K562 (cell line): ENCODE data around the gene MRPL16. TPM values are rescaled to one million over a fixed set of nuclear protein-coding genes. Genes with fewer than 3 reads are reported as not detected.

Experiments used
- BDP1 ChIP-seq: IDR thresholded peaks from 3 replicates; pipeline ENCODE4 v1.6.1; 2011; ENCODE audit not compliant: insufficient read length, insufficient read depth
- BRF2 ChIP-seq: IDR thresholded peaks from 3 replicates; pipeline ENCODE4 v1.6.1; 2011; ENCODE audit warnings: borderline replicate concordance, mild to moderate bottlenecking; ENCODE audit not compliant: insufficient read length, insufficient read depth
- CGGBP1 ChIP-seq: fragments of 250-450 bp; sonication (Bioruptor Pico); IDR thresholded peaks from 2 replicates; pipeline ENCODE4 v1.9.0; 2021; ENCODE audit warnings: mild to moderate bottlenecking
- CREBBP ChIP-seq: IDR thresholded peaks from one replicate; pipeline ENCODE4 v1.6.1; 2012; ENCODE audit warnings: low read depth, mild to moderate bottlenecking, control low read depth, inconsistent platforms, low read length
- CREM ChIP-seq: IDR thresholded peaks from 2 replicates; pipeline ENCODE4 v1.6.1; 2014; ENCODE audit warnings: antibody characterized with exemption, low read depth
- DMBX1 ChIP-seq: fragments of 250-450 bp; sonication (Bioruptor Pico); IDR thresholded peaks from 2 replicates; pipeline ENCODE4 v1.8.0; 2022; ENCODE audit warnings: inconsistent platforms, mild to moderate bottlenecking, moderate library complexity, borderline replicate concordance
- E2F5 ChIP-seq: sonication (generic); formaldehyde crosslinking; IDR thresholded peaks from 2 replicates; pipeline ENCODE4 v1.8.0; 2022; ENCODE audit warnings: mild to moderate bottlenecking, missing genetic modification reagents
- EGR1 ChIP-seq: fragments of 450-650 bp; conservative IDR thresholded peaks from 2 replicates; pipeline ENCODE4 v1.6.1; 2017; ENCODE audit warnings: mild to moderate bottlenecking
- FIP1L1 ChIP-seq: fragments of 200-400 bp; formaldehyde crosslinking; IDR thresholded peaks from 2 replicates; pipeline ENCODE4 v1.6.1; 2018; ENCODE audit warnings: mild to moderate bottlenecking, low read depth, low read length; ENCODE audit not compliant: poor library complexity, severe bottlenecking
- FOSL1 ChIP-seq: fragments of 200-800 bp; sonication (Bioruptor generic); conservative IDR thresholded peaks from 2 replicates; pipeline ENCODE4 v1.6.1; 2016; ENCODE audit warnings: missing genetic modification characterization, missing compliant biosample characterization
- FUS ChIP-seq: fragments of 200-400 bp; formaldehyde crosslinking; optimal IDR thresholded peaks from 2 replicates; pipeline ENCODE3; 2017; ENCODE audit warnings: low read depth, low read length
- GATAD2A ChIP-seq: fragments of 450-650 bp; IDR thresholded peaks from 2 replicates; pipeline ENCODE4 v1.6.1; 2017
- HDAC6 ChIP-seq: IDR thresholded peaks from 2 replicates; pipeline ENCODE4 v1.6.1; 2012; ENCODE audit warnings: low read depth, mild to moderate bottlenecking, control low read depth, inconsistent platforms, low read length, moderate library complexity
- NELFE ChIP-seq: IDR thresholded peaks from 2 replicates; pipeline ENCODE4 v1.6.1; 2011; ENCODE audit warnings: mild to moderate bottlenecking; ENCODE audit not compliant: insufficient read depth, insufficient read length
- NFE2L1 ChIP-seq: fragments of 450-650 bp; IDR thresholded peaks from 2 replicates; pipeline ENCODE4 v1.6.1; 2016; ENCODE audit warnings: missing genetic modification characterization, low read depth, mild to moderate bottlenecking, missing compliant biosample characterization, moderate library complexity, borderline replicate concordance
- PKNOX1 ChIP-seq: fragments of 450-650 bp; IDR thresholded peaks from 2 replicates; pipeline ENCODE4 v1.6.1; 2016
- POLR3A ChIP-seq: IDR thresholded peaks from 2 replicates; pipeline ENCODE4 v1.6.1; 2011; ENCODE audit warnings: borderline replicate concordance, mild to moderate bottlenecking, moderate library complexity; ENCODE audit not compliant: insufficient read length, insufficient read depth; ENCODE audit errors: extremely low read depth
- SAFB ChIP-seq: fragments of 200-400 bp; formaldehyde crosslinking; IDR thresholded peaks from 2 replicates; pipeline ENCODE4 v1.6.1; 2017; ENCODE audit warnings: low read depth, low read length, borderline replicate concordance
- TRIM24 ChIP-seq, 2 experiments: fragments of 450-650 bp; IDR thresholded peaks; 2 replicates each; pipeline ENCODE4 v1.6.1; 2016
- TSC22D4 ChIP-seq: fragments of 450-650 bp; IDR thresholded peaks from 2 replicates; pipeline ENCODE4 v1.6.1; 2016; ENCODE audit warnings: missing genetic modification characterization, missing biosample characterization, control low read depth
- ZBTB26 ChIP-seq: fragments of 450-650 bp; formaldehyde crosslinking; IDR thresholded peaks from 2 replicates; pipeline ENCODE4 v1.4.0; 2022; ENCODE audit warnings: missing genetic modification characterization
- ZEB2 ChIP-seq: fragments of 450-650 bp; IDR thresholded peaks from 2 replicates; pipeline ENCODE4 v1.6.1; 2016
- ZNF398 ChIP-seq: fragments of 250-450 bp; sonication (Bioruptor Pico); IDR thresholded peaks from 2 replicates; pipeline ENCODE4 v1.8.0; 2021; ENCODE audit warnings: moderate library complexity, mild to moderate bottlenecking, inconsistent platforms
- ZNF668 ChIP-seq: fragments of 250-450 bp; sonication (Bioruptor Pico); IDR thresholded peaks from 2 replicates; pipeline ENCODE4 v1.8.0; 2022; ENCODE audit warnings: mild to moderate bottlenecking, inconsistent platforms
- polyA plus RNA-seq, 8 experiments: library from polyadenylated mRNA; depleted of rRNA in 4 of 8; stranded (reverse) in 5 of 8; unstranded in 3 of 8; fragments of >200 nt; fragmentation: Nextera tagmentation in 2 of 8; fragmentation: Illumina TruSeq in 1 of 8; extraction: Ambion mirVana in 2 of 8; extraction: Trizol in 1 of 8; gene quantifications; 2 replicates each; pipeline versions ENCODE4 v1.2.1 to v1.2.3, GENCODE V29; 2011 to 2014; ENCODE audit warnings: inconsistent platforms in 1 of 8, missing spikeins in 1 of 8
- total RNA-seq, 7 experiments: library from RNA; depleted of rRNA in 6 of 7; stranded (reverse); fragments of >200 nt in 6 of 7; fragmentation: Illumina TruSeq in 2 of 7; extraction: Trizol in 2 of 7; gene quantifications; 2 replicates each; pipeline versions ENCODE4 v1.2.1 to v1.2.3, GENCODE V29; 2011 to 2021; ENCODE audit warnings: low replicate concordance in 1 of 7

The MRPL16 gene
- total and polyA plus RNA-seq, 9 of the 15 experiments (the other 6 are each of a cell fraction or from before 2014, with no cell fraction given), result 63.3 to 209 (median 157) TPM

GRCh38 chr11:59769828-59770227, 40.8 kb downstream of the MRPL16 start (continued):
- no peak for TF ChIP-seq SAFB
- peak; percentile 95 for TF ChIP-seq EGR1
- no peak for TF ChIP-seq PKNOX1
- no peak for TF ChIP-seq BRF2
- TF ChIP-seq POLR3A, result no peak
- TF ChIP-seq GATAD2A, result 0 out of 2 replicates have a peak, but pooled peaks have one; percentile 46
- TF ChIP-seq DMBX1 (CRISPR knock-in tag), result no peak
- TF ChIP-seq ZBTB26 (CRISPR knock-in tag), result 0 out of 2 replicates have a peak, but pooled peaks have one; percentile 35
- TF ChIP-seq NFE2L1, result no peak
- peak; percentile 31 for TF ChIP-seq CREBBP
- TF ChIP-seq BDP1, result no peak
- TF ChIP-seq E2F5 (CRISPR knock-in tag), result no peak
- TF ChIP-seq FUS, result no peak
- TF ChIP-seq HDAC6, result no peak
- no peak for TF ChIP-seq ZEB2
- TF ChIP-seq NELFE, result no peak
- TF ChIP-seq TRIM24 (IDR thresholded peaks at IDR 0.05), result 0 out of 4 replicates have a peak, but pooled peaks of 1 of the 2 experiments have one; percentile 21
- TF ChIP-seq FIP1L1, result no peak
- no peak for TF ChIP-seq CGGBP1 (CRISPR knock-in tag)
- TF ChIP-seq FOSL1, result no peak
- no peak for TF ChIP-seq ZNF668 (CRISPR knock-in tag)
- TF ChIP-seq TSC22D4 (tag), result peak; percentile 4; the same call in 1 of the 2 replicates
- TF ChIP-seq ZNF398 (CRISPR knock-in tag), result no peak
- TF ChIP-seq CREM, result no peak
